Suprapubic skin (tissue), 4 donors: ENCODE measurements around the gene CYFIP1. TPM values are rescaled to one million over a fixed set of nuclear protein-coding genes. Genes with fewer than 3 reads are reported as not detected.

Experiments used
- DNase-seq, 2 donors: peaks; one replicate each; pipeline ENCODE4 v3.0.0-alpha.2; 2019; ENCODE audit warnings: low spot score in 2 of 2
- H3K27ac ChIP-seq: fragments of 200-600 bp; sonication (generic); one replicate; pipeline ENCODE4 v1.5.1; 2019
- H3K27me3 ChIP-seq: fragments of 200-600 bp; sonication (generic); one replicate; pipeline ENCODE4 v1.5.1; 2019
- H3K36me3 ChIP-seq: fragments of 200-600 bp; sonication (generic); one replicate; pipeline ENCODE4 v1.5.1; 2019
- H3K4me1 ChIP-seq: fragments of 200-600 bp; sonication (generic); one replicate; pipeline ENCODE4 v1.5.1; 2019
- H3K4me3 ChIP-seq: fragments of 200-600 bp; sonication (generic); one replicate; pipeline ENCODE4 v1.5.1; 2019; ENCODE audit warnings: mild to moderate bottlenecking
- H3K9me3 ChIP-seq: fragments of 200-600 bp; sonication (generic); one replicate; pipeline ENCODE4 v1.5.1; 2019
- CTCF ChIP-seq, 2 donors: fragments of 200-600 bp in 1 of 2; fragments of 450-650 bp in 1 of 2; sonication (generic) in 1 of 2; IDR thresholded peaks; one replicate each; pipeline ENCODE4 v1.5.1; 2016 to 2019; ENCODE audit warnings: antibody characterized with exemption in 2 of 2, mild to moderate bottlenecking in 1 of 2, moderate library complexity in 1 of 2
- EP300 ChIP-seq: sonication (generic); formaldehyde crosslinking; IDR thresholded peaks from one replicate; pipeline ENCODE4 v1.6.1; 2017; ENCODE audit warnings: antibody characterized with exemption
- POLR2A ChIP-seq, 2 donors: fragments of 450-650 bp; IDR thresholded peaks; one replicate each; pipeline ENCODE4 v1.6.1; 2017; ENCODE audit warnings: antibody characterized with exemption in 2 of 2, mild to moderate bottlenecking in 2 of 2, moderate library complexity in 2 of 2
- POLR2AphosphoS5 ChIP-seq, 3 donors: sonication (generic); formaldehyde crosslinking; IDR thresholded peaks; one replicate each; pipeline ENCODE4 v1.6.1; 2017; ENCODE audit warnings: antibody characterized with exemption in 3 of 3
- WGBS: methylation state at CpG from one replicate; pipeline ENCODE4 v1.1.5; 2018; 5-methylcytosine and 5-hydroxymethylcytosine counted together
- total RNA-seq, 4 donors: library from RNA; depleted of rRNA; stranded (reverse); fragments of >200 nt; gene quantifications; one replicate each; pipeline ENCODE4 v1.1.0, GENCODE V29; 2016

The CYFIP1 gene
- total RNA-seq, 4 donors from 2014 or later: 77.5 to 106 (median 99.4) TPM

DNA sequence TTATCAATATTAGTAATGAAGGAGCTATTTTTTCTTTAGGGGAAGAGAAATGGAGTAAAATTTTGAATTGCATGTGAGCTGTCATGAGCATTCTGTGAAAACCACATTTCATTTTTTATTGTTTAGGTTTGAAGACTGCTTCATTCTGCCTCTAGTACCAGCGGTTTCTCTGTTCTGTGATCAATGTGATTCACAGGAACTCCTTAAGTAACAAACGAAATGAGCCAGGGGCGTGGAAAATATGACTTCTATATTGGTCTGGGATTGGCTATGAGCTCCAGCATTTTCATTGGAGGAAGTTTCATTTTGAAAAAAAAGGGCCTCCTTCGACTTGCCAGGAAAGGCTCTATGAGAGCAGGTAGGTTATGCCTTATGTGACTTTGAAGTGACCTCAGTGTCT lies 128.7 kb downstream of the CYFIP1 start:
- WGBS: 83% methylated on average over 4 of the region's 4 CpGs
- peaks cover 65% of the 10 kb centered on the region for H3K36me3 ChIP-seq
- no peaks in the 10 kb centered on the region for H3K4me1 ChIP-seq

GRCh38 chr15:22850055-22850454 lies 130.1 kb downstream of the CYFIP1 start:
- no peak for TF ChIP-seq EP300
- TF ChIP-seq POLR2AphosphoS5 (IDR thresholded peaks at IDR 0.05): no peak
- TF ChIP-seq CTCF (IDR thresholded peaks at IDR 0.05): no peak
- no peak for TF ChIP-seq POLR2A (IDR thresholded peaks at IDR 0.05)
- H3K36me3 ChIP-seq: peaks cover 63% of the 10 kb centered on the region
- no peak for DNase-seq
- 90% methylated on average over 3 of the region's 3 CpGs for WGBS
- no peak overlapping the region for H3K27ac ChIP-seq
- no peaks in the 10 kb centered on the region for H3K9me3 ChIP-seq
- no peaks in the 10 kb centered on the region for H3K27me3 ChIP-seq
- no peaks in the 10 kb centered on the region for H3K4me1 ChIP-seq
- no peak overlapping the region for H3K4me3 ChIP-seq

More for the DNA sequence above, 128.7 kb downstream of the CYFIP1 start:
- H3K9me3 ChIP-seq: no peaks in the 10 kb centered on the region
- H3K4me3 ChIP-seq: no peak overlapping the region
- no peaks in the 10 kb centered on the region for H3K27me3 ChIP-seq
- no peak overlapping the region for H3K27ac ChIP-seq
- TF ChIP-seq EP300 (no peak), POLR2AphosphoS5 (IDR thresholded peaks at IDR 0.05) (no peak), POLR2A (IDR thresholded peaks at IDR 0.05) (no peak), CTCF (IDR thresholded peaks at IDR 0.05) (no peak)
- no peak for DNase-seq

DNA sequence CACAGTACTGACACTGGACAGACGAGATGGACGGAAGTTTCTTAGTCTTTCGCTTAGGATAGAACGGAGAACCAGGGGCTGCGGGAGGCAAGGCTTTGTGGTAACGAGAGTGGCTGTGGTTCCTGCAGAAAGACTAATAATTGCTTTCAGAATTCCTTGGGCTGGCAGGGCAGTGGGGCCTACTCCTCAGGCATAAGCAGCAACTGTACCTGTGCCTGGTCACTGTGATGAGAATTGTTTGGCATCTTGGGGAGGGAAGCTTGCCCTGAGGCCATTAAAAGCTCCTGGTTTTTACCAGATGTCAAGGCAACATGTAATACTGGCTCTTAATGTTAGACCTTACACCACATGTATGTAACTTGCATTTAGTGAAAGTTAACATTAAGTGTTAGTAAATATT lies 134.1 kb downstream of the CYFIP1 start:
- Histone ChIP-seq H3K4me3 (no peak overlapping the region), H3K9me3 (no peaks in the 10 kb centered on the region), H3K27ac (no peak overlapping the region), H3K4me1 (no peaks in the 10 kb centered on the region), H3K36me3 (peaks cover 30% of the 10 kb centered on the region), H3K27me3 (no peaks in the 10 kb centered on the region)
- no peak for DNase-seq
- TF ChIP-seq EP300 (no peak), POLR2A (IDR thresholded peaks at IDR 0.05) (no peak), POLR2AphosphoS5 (IDR thresholded peaks at IDR 0.05) (no peak), CTCF (IDR thresholded peaks at IDR 0.05) (no peak)
- 94% methylated on average over 6 of the region's 6 CpGs for WGBS

- Histone ChIP-seq H3K27me3 (no peaks in the 10 kb centered on the region), H3K4me1 (peaks cover 6% of the 10 kb centered on the region), H3K4me3 (no peak overlapping the region), H3K36me3 (peaks cover 26% of the 10 kb centered on the region), H3K9me3 (no peaks in the 10 kb centered on the region), H3K27ac (no peak overlapping the region)
- no peak for TF ChIP-seq CTCF (IDR thresholded peaks at IDR 0.05)
- TF ChIP-seq POLR2AphosphoS5 (IDR thresholded peaks at IDR 0.05): no peak
- no peak for TF ChIP-seq POLR2A (IDR thresholded peaks at IDR 0.05)
- TF ChIP-seq EP300: no peak
- 80% methylated on average over 2 of the region's 2 CpGs for WGBS
- no peak for DNase-seq
These were observed 134.8 kb downstream of the CYFIP1 start for GRCh38 chr15:22845289-22845900.

DNA sequence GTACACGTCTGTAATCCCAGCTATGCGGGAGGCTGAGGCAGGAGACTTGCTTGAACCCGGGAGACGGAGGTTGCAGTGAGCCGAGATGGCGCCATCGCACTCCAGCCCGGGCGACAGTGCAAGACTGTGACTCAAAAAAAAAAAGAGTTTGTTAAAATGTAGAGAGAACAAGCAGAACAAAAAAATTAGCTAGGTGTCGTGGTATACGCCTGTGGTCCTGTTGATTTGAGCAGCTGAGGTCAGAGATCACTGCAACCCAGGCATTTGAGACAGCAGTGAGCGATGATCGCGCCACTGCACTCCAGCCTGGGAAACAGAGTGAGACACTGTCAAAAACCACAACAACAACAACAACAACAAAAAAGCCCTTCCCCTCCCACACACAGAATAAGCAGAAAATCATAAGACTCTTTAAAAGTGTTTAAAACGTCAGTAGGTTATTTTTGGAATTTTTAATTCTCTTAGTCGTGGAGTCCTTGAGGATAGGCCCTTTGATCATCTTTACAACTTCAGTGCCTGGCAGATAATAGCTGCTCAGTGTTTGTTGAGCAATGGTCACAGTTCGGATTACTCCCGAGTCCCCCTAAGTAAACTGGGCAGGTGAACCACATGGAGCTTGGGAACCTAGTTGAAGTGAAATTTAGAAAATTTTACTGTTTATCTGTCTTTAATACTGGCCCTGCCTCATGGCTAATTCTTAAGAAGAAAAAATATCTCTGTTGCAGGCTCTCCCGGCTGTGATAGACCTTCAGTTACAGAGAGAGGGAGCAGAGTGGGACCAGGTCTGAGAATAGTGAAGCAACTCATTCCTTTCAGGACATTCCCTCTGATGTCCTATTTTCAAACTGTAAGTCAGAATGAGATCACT lies 135.5 kb downstream of the CYFIP1 start:
- Histone ChIP-seq H3K4me1 (peaks cover 14% of the 10 kb centered on the region), H3K27ac (no peak overlapping the region), H3K4me3 (no peak overlapping the region), H3K36me3 (peaks cover 22% of the 10 kb centered on the region), H3K9me3 (no peaks in the 10 kb centered on the region), H3K27me3 (no peaks in the 10 kb centered on the region)
- TF ChIP-seq EP300 (no peak), POLR2AphosphoS5 (IDR thresholded peaks at IDR 0.05) (no peak), POLR2A (IDR thresholded peaks at IDR 0.05) (no peak), CTCF (IDR thresholded peaks at IDR 0.05) (no peak)
- 85% methylated on average over 19 of the region's 19 CpGs for WGBS
- no peak for DNase-seq
